MM.1S (cell line): ENCODE data around the gene REPS1.

ENCODE experiments used
- DNase-seq: peaks from one replicate; pipeline ENCODE4 v3.0.0-alpha.2; 2015
- H2AFZ ChIP-seq: fragments of 300-600 bp; sonication (generic); 2 replicates; pipeline ENCODE4 v1.6.0; 2016; ENCODE audit warnings: antibody characterized with exemption, low read length
- H3F3A ChIP-seq: fragments of 300-600 bp; sonication (generic); 2 replicates; pipeline ENCODE4 v1.6.1; 2016; ENCODE audit warnings: mild to moderate bottlenecking, antibody characterized with exemption, low read length, moderate library complexity, mixed read lengths; ENCODE audit not compliant: insufficient read depth
- H3K27ac ChIP-seq: fragments of 300-600 bp; sonication (generic); 2 replicates; pipeline ENCODE4 v1.5.1; 2016; ENCODE audit warnings: mild to moderate bottlenecking, low read length
- H3K27me3 ChIP-seq: fragments of 300-600 bp; sonication (generic); replicated peaks from 2 replicates; pipeline ENCODE4 v1.6.0; 2016; ENCODE audit warnings: low read length; ENCODE audit not compliant: insufficient read depth
- H3K36me3 ChIP-seq: fragments of 300-600 bp; sonication (generic); replicated peaks from 2 replicates; pipeline ENCODE4 v1.6.1; 2016; ENCODE audit warnings: mild to moderate bottlenecking, low read length, mixed read lengths; ENCODE audit not compliant: insufficient read depth
- H3K4me1 ChIP-seq: fragments of 300-600 bp; sonication (generic); 2 replicates; pipeline ENCODE4 v1.6.1; 2016; ENCODE audit warnings: low read length, mixed read lengths
- H3K4me2 ChIP-seq: fragments of 300-600 bp; sonication (generic); 2 replicates; pipeline ENCODE4 v1.6.0; 2016; ENCODE audit warnings: low read depth, low read length
- H3K4me3 ChIP-seq: fragments of 300-600 bp; sonication (generic); 2 replicates; pipeline ENCODE4 v1.5.1; 2016; ENCODE audit warnings: low read length, mixed read lengths
- H3K79me2 ChIP-seq: fragments of 300-600 bp; sonication (generic); 2 replicates; pipeline ENCODE4 v1.6.1; 2016; ENCODE audit warnings: mixed run types, low read length, mixed read lengths
- H3K9ac ChIP-seq: fragments of 300-600 bp; sonication (generic); 2 replicates; pipeline ENCODE4 v1.6.1; 2016; ENCODE audit warnings: low read length, mixed read lengths
- H3K9me2 ChIP-seq: fragments of 300-600 bp; sonication (generic); replicated peaks from 2 replicates; pipeline ENCODE4 v1.6.1; 2016; ENCODE audit warnings: mild to moderate bottlenecking, low read length, mixed read lengths; ENCODE audit not compliant: insufficient read depth
- H3K9me3 ChIP-seq: fragments of 300-600 bp; sonication (generic); replicated peaks from 2 replicates; pipeline ENCODE4 v1.6.1; 2016; ENCODE audit warnings: mild to moderate bottlenecking, low read length, mixed read lengths; ENCODE audit not compliant: insufficient read depth
- H4K20me1 ChIP-seq: fragments of 300-600 bp; sonication (generic); 2 replicates; pipeline ENCODE4 v1.6.1; 2016; ENCODE audit warnings: mild to moderate bottlenecking, low read length, moderate library complexity, mixed read lengths; ENCODE audit not compliant: insufficient read depth
- CTCF ChIP-seq: fragments of 300-600 bp; sonication (generic); IDR thresholded peaks from 2 replicates; pipeline ENCODE4 v1.5.1; 2016; ENCODE audit warnings: antibody characterized with exemption, low read length, mixed read lengths
- EZH2 ChIP-seq: fragments of 300-600 bp; sonication (generic); optimal IDR thresholded peaks from 2 replicates; pipeline ENCODE3; 2017; ENCODE audit warnings: low read depth, mild to moderate bottlenecking, antibody characterized with exemption, low read length, mixed read lengths
- EZH2phosphoT487 ChIP-seq: fragments of 300-600 bp; sonication (generic); IDR thresholded peaks from 2 replicates; pipeline ENCODE4 v1.6.1; 2018; ENCODE audit warnings: antibody characterized with exemption, low read length

The REPS1 gene

GRCh38 chr6:138868181-138868580 lies 119.9 kb downstream of the REPS1 start:
- no peak for DNase-seq
- Histone ChIP-seq H3F3A (no peaks in the 10 kb centered on the region), H3K9me2 (no peaks in the 10 kb centered on the region), H3K27ac (no peak overlapping the region), H3K4me2 (no peak overlapping the region), H3K36me3 (no peaks in the 10 kb centered on the region), H2AFZ (no peak overlapping the region), H3K4me3 (no peak overlapping the region), H3K4me1 (no peaks in the 10 kb centered on the region), H4K20me1 (no peaks in the 10 kb centered on the region), H3K9ac (no peak overlapping the region), H3K9me3 (no peaks in the 10 kb centered on the region), H3K79me2 (no peaks in the 10 kb centered on the region), H3K27me3 (no peaks in the 10 kb centered on the region)
- no peak for TF ChIP-seq EZH2
- no peak for TF ChIP-seq EZH2phosphoT487
- TF ChIP-seq CTCF = no peak

- H3K4me2 ChIP-seq = no peak overlapping the region
- no peak overlapping the region for H3K9ac ChIP-seq
- H3F3A ChIP-seq = no peaks in the 10 kb centered on the region
- no peak for DNase-seq
- H3K4me3 ChIP-seq = no peak overlapping the region
- H3K9me2 ChIP-seq = no peaks in the 10 kb centered on the region
- H3K36me3 ChIP-seq = no peaks in the 10 kb centered on the region
- TF ChIP-seq EZH2phosphoT487 (no peak), EZH2 (no peak)
- H3K27me3 ChIP-seq = no peaks in the 10 kb centered on the region
- H3K79me2 ChIP-seq = no peaks in the 10 kb centered on the region
- H2AFZ ChIP-seq = no peak overlapping the region
- no peak overlapping the region for H3K27ac ChIP-seq
- no peaks in the 10 kb centered on the region for H3K9me3 ChIP-seq
- H3K4me1 ChIP-seq = no peaks in the 10 kb centered on the region
- no peaks in the 10 kb centered on the region for H4K20me1 ChIP-seq
These were observed 122.5 kb downstream of the REPS1 start for GRCh38 chr6:138865480-138866109.

- Histone ChIP-seq H2AFZ (no peak overlapping the region), H3K79me2 (no peaks in the 10 kb centered on the region), H3K9me2 (no peaks in the 10 kb centered on the region), H3F3A (no peaks in the 10 kb centered on the region), H3K27me3 (no peaks in the 10 kb centered on the region), H4K20me1 (no peaks in the 10 kb centered on the region), H3K4me1 (no peaks in the 10 kb centered on the region), H3K36me3 (no peaks in the 10 kb centered on the region), H3K27ac (no peak overlapping the region), H3K4me2 (no peak overlapping the region), H3K9ac (no peak overlapping the region), H3K9me3 (no peaks in the 10 kb centered on the region), H3K4me3 (no peak overlapping the region)
- no peak for TF ChIP-seq CTCF
- TF ChIP-seq EZH2 = no peak
- no peak for TF ChIP-seq EZH2phosphoT487
- no peak for DNase-seq
These were observed 123.6 kb downstream of the REPS1 start for GRCh38 chr6:138864343-138864890.

GRCh38 chr6:138863321-138863720 lies 124.7 kb downstream of the REPS1 start:
- no peaks in the 10 kb centered on the region for H3K9me3 ChIP-seq
- H3K36me3 ChIP-seq = no peaks in the 10 kb centered on the region
- H3K79me2 ChIP-seq = no peaks in the 10 kb centered on the region
- DNase-seq = no peak
- no peaks in the 10 kb centered on the region for H3K27me3 ChIP-seq
- no peaks in the 10 kb centered on the region for H3F3A ChIP-seq
- no peak overlapping the region for H3K9ac ChIP-seq
- no peaks in the 10 kb centered on the region for H3K9me2 ChIP-seq
- H3K4me1 ChIP-seq = no peaks in the 10 kb centered on the region
- no peak overlapping the region for H3K4me2 ChIP-seq
- H2AFZ ChIP-seq = no peak overlapping the region
- H3K27ac ChIP-seq = no peak overlapping the region
- H4K20me1 ChIP-seq = no peaks in the 10 kb centered on the region
- TF ChIP-seq EZH2 = no peak
- TF ChIP-seq EZH2phosphoT487 = no peak
- no peak for TF ChIP-seq CTCF
- H3K4me3 ChIP-seq = no peak overlapping the region
